Naive B cell (primary cell): ENCODE results near the gene RIMKLB. TPM values are rescaled to one million over a fixed set of nuclear protein-coding genes. Genes with fewer than 3 reads are reported as not detected.

ENCODE experiments used
- polyA plus RNA-seq, 6 donors: library from polyadenylated mRNA; unstranded; fragments of 300-500 nt; fragmentation: Illumina TruSeq; gene quantifications; one replicate each; pipeline ENCODE4 v1.2.3, GENCODE V29; 2021; ENCODE audit warnings: low read depth in 6 of 6

RIMKLB gene
- polyA plus RNA-seq, 6 donors from 2014 or later, result 6.8 to 13.2 (median 8.1) TPM

Other genes with a start within 250 kb of the RIMKLB start
- not detected for gene CLEC6A, start 242.0 kb upstream of the RIMKLB start, polyA plus RNA-seq
- gene CLEC4D, start 184.5 kb upstream of the RIMKLB start, polyA plus RNA-seq, result under 1 TPM in 1 of 6 donors, not detected in 5; 0.51 TPM
- under 1 TPM in 2 of 6 donors, not detected in 4; 0.35 to 0.88 TPM for gene CLEC4E, start 157.1 kb upstream of the RIMKLB start, polyA plus RNA-seq
- under 1 TPM in 3 of 6 donors, not detected in 3; 0.34 to 0.79 (median 0.52) TPM for gene AICDA, start 85.1 kb upstream of the RIMKLB start, polyA plus RNA-seq
- not detected for gene MFAP5, start 35.2 kb upstream of the RIMKLB start, polyA plus RNA-seq
- gene A2ML1, start 124.6 kb downstream of the RIMKLB start, polyA plus RNA-seq, result not detected
- 10 to 100 TPM; 14.9 to 31.0 (median 18.8) TPM for gene PHC1, start 216.5 kb downstream of the RIMKLB start, polyA plus RNA-seq